HG03469 (cell line): Measurements from ENCODE around the gene THAP12.
"Not testable (repeated sequence)": the region's sequence is repeated elsewhere in the genome, so short reads cannot be mapped to it uniquely, and the experiment has no call there.

Source experiments
- ATAC-seq: cut with Tn5 transposase; IDR thresholded peaks from one replicate; pipeline ENCODE4 v1.9.1; 2021; ENCODE audit warnings: mild to moderate bottlenecking, moderate library complexity, moderate number of reproducible peaks; ENCODE audit not compliant: unreplicated experiment

Gene THAP12

GRCh38 chr11:76329084-76329648, 51.8 kb downstream of the THAP12 start:
- ATAC-seq, result no peak

- ATAC-seq, result no peak
Measured at GRCh38 chr11:76327756-76328388, 53.1 kb downstream of the THAP12 start.

- no peak for ATAC-seq
Measured at GRCh38 chr11:76327202-76327601, 53.7 kb downstream of the THAP12 start.

- ATAC-seq, result no peak
Measured at GRCh38 chr11:76325185-76325584, 55.7 kb downstream of the THAP12 start.

GRCh38 chr11:76323804-76324203, 57.1 kb downstream of the THAP12 start:
- ATAC-seq, result no peak

GRCh38 chr11:76323375-76323774, 57.6 kb downstream of the THAP12 start:
- not testable (repeated sequence) for ATAC-seq

- no peak for ATAC-seq
Measured at GRCh38 chr11:76322942-76323341, 58.0 kb downstream of the THAP12 start.

- no peak for ATAC-seq
Measured at GRCh38 chr11:76322540-76322939, 58.4 kb downstream of the THAP12 start.

GRCh38 chr11:76321820-76322524, 59.0 kb downstream of the THAP12 start:
- no peak for ATAC-seq

GRCh38 chr11:76321340-76321739, 59.6 kb downstream of the THAP12 start:
- no peak for ATAC-seq

- no peak for ATAC-seq
Measured at GRCh38 chr11:76320929-76321328, 60.0 kb downstream of the THAP12 start.

- not testable (repeated sequence) for ATAC-seq
Measured at GRCh38 chr11:76319798-76320197, 61.1 kb downstream of the THAP12 start.

GRCh38 chr11:76318744-76319384, 62.1 kb downstream of the THAP12 start:
- ATAC-seq, result no peak

- no peak for ATAC-seq
Measured at GRCh38 chr11:76317296-76317695, 63.6 kb downstream of the THAP12 start.

GRCh38 chr11:76316726-76317125, 64.2 kb downstream of the THAP12 start:
- ATAC-seq, result no peak

- no peak for ATAC-seq
Measured at GRCh38 chr11:76315182-76315853, 65.6 kb downstream of the THAP12 start.

GRCh38 chr11:76314741-76315090, 66.2 kb downstream of the THAP12 start:
- no peak for ATAC-seq

GRCh38 chr11:76313913-76314740, 66.8 kb downstream of the THAP12 start:
- ATAC-seq, result no peak

- no peak for ATAC-seq
Measured at GRCh38 chr11:76313271-76313670, 67.7 kb downstream of the THAP12 start.

GRCh38 chr11:76310832-76311595, 69.9 kb downstream of the THAP12 start:
- ATAC-seq, result no peak
